ENCODE measurements around the gene LRFN2.

Gene LRFN2

GRCh38 chr6:40499215-40499614 lies 87.9 kb downstream of the LRFN2 start:
- no peak overlapping the region for H3K4me2 ChIP-seq (ENCODE audit: insufficient read depth, low read length, poor library complexity, severe bottlenecking)
- no CpG with 5 or more reads among the region's 8 CpGs for WGBS, 2 donors (ENCODE audit: extremely low coverage in 2 of 2, insufficient read length in 2 of 2, insufficient replicate concordance in 1 of 2)
- H2AFZ ChIP-seq (ENCODE audit: low read length), result no peak overlapping the region
- H2AK5ac ChIP-seq (ENCODE audit: low read depth, low read length), result no peak overlapping the region
- H3K23ac ChIP-seq (ENCODE audit: low read depth, low read length, poor library complexity), result no peak overlapping the region
- no peak overlapping the region for H2BK12ac ChIP-seq (ENCODE audit: low read length)
- H3K4me1 ChIP-seq (ENCODE audit: control insufficient read depth in 2 of 2, insufficient read depth in 1 of 2, low read depth in 1 of 2, low read length in 2 of 2), result no peaks in the 10 kb centered on the region
- H4K91ac ChIP-seq (ENCODE audit: low read depth, low read length, poor library complexity), result no peak overlapping the region
- no peak overlapping the region for H2BK120ac ChIP-seq (ENCODE audit: low read depth, low read length)
- no peak overlapping the region for H3K14ac ChIP-seq (ENCODE audit: low read length)
- H3K36me3 ChIP-seq (replicated peaks in 1 of 2; ENCODE audit: control insufficient read depth in 2 of 2, insufficient read depth in 2 of 2, low read length in 2 of 2), result no peaks in the 10 kb centered on the region
- no peak overlapping the region for H3K27ac ChIP-seq (replicated peaks; ENCODE audit: low read length)
- no peak overlapping the region for H2BK15ac ChIP-seq (ENCODE audit: low read length)
- H4K8ac ChIP-seq (ENCODE audit: low read depth, low read length), result no peak overlapping the region
- no peak for DNase-seq (ENCODE audit: low spot score)
- no peak overlapping the region for H3K9ac ChIP-seq (ENCODE audit: low read depth, low read length, poor library complexity)
- no peaks in the 10 kb centered on the region for H3K9me3 ChIP-seq (replicated peaks in 1 of 2; ENCODE audit: control insufficient read depth in 2 of 2, insufficient read depth in 1 of 2, low read depth in 1 of 2, low read length in 2 of 2)
- no peak overlapping the region for H2BK5ac ChIP-seq (ENCODE audit: low read length)
- H3K27me3 ChIP-seq (ENCODE audit: control insufficient read depth in 3 of 3, insufficient read depth in 3 of 3, low read depth in 1 of 3, low read length in 3 of 3), result no peaks in the 10 kb centered on the region
- H3K18ac ChIP-seq (ENCODE audit: low read length), result no peak overlapping the region
- no peak overlapping the region for H3K4me3 ChIP-seq (ENCODE audit: low read length in 2 of 2)
- H3K4ac ChIP-seq (ENCODE audit: low read length), result no peak overlapping the region
- no peaks in the 10 kb centered on the region for H3K79me1 ChIP-seq (ENCODE audit: low read depth, low read length)

DNA sequence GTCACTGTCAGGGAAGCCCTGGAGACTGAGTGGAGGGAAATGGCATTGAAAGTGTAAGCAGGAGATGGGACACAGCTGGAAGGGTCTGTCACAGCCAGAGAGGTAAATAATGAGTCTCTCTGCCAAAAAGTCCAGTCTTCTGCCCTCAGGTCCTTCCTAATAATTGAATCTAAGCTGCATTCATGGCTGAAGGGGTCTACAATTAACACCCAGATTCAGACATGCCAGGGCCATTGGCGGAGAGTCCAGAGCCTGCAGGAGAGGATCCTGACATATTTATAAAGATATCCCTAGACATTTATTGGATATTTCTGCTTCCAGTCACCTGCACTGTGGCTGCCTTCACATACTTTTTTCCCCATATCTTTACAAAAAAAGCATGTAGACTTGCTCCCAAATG lies 89.0 kb downstream of the LRFN2 start:
- Histone ChIP-seq H3K9ac (ENCODE audit: low read depth, low read length, poor library complexity) (no peak overlapping the region), H2BK15ac (ENCODE audit: low read length) (no peak overlapping the region), H2BK120ac (ENCODE audit: low read depth, low read length) (no peak overlapping the region), H2AFZ (ENCODE audit: low read length) (no peak overlapping the region), H3K4me3 (ENCODE audit: low read length in 2 of 2) (no peak overlapping the region), H3K36me3 (replicated peaks in 1 of 2; ENCODE audit: control insufficient read depth in 2 of 2, insufficient read depth in 2 of 2, low read length in 2 of 2) (no peaks in the 10 kb centered on the region), H4K91ac (ENCODE audit: low read depth, low read length, poor library complexity) (no peak overlapping the region), H3K9me3 (replicated peaks in 1 of 2; ENCODE audit: control insufficient read depth in 2 of 2, insufficient read depth in 1 of 2, low read depth in 1 of 2, low read length in 2 of 2) (no peaks in the 10 kb centered on the region), H3K4ac (ENCODE audit: low read length) (no peak overlapping the region), H3K14ac (ENCODE audit: low read length) (no peak overlapping the region), H3K4me1 (ENCODE audit: control insufficient read depth in 2 of 2, insufficient read depth in 1 of 2, low read depth in 1 of 2, low read length in 2 of 2) (no peaks in the 10 kb centered on the region), H3K79me1 (ENCODE audit: low read depth, low read length) (no peaks in the 10 kb centered on the region), H3K27ac (replicated peaks; ENCODE audit: low read length) (no peak overlapping the region), H3K23ac (ENCODE audit: low read depth, low read length, poor library complexity) (no peak overlapping the region), H2AK5ac (ENCODE audit: low read depth, low read length) (no peak overlapping the region), H3K27me3 (ENCODE audit: control insufficient read depth in 3 of 3, insufficient read depth in 3 of 3, low read depth in 1 of 3, low read length in 3 of 3) (no peaks in the 10 kb centered on the region), H3K4me2 (ENCODE audit: insufficient read depth, low read length, poor library complexity, severe bottlenecking) (no peak overlapping the region), H3K18ac (ENCODE audit: low read length) (no peak overlapping the region), H2BK5ac (ENCODE audit: low read length) (no peak overlapping the region), H4K8ac (ENCODE audit: low read depth, low read length) (no peak overlapping the region), H2BK12ac (ENCODE audit: low read length) (no peak overlapping the region)
- WGBS, 2 donors (ENCODE audit: extremely low coverage in 2 of 2, insufficient read length in 2 of 2, insufficient replicate concordance in 1 of 2), result no CpG with 5 or more reads among the region's 1 CpG
- no peak for DNase-seq (ENCODE audit: low spot score)

GRCh38 chr6:40492187-40492586 lies 95.0 kb downstream of the LRFN2 start:
- Histone ChIP-seq H2BK12ac (ENCODE audit: low read length) (no peak overlapping the region), H3K9me3 (replicated peaks in 1 of 2; ENCODE audit: control insufficient read depth in 2 of 2, insufficient read depth in 1 of 2, low read depth in 1 of 2, low read length in 2 of 2) (no peaks in the 10 kb centered on the region), H3K4ac (ENCODE audit: low read length) (no peak overlapping the region), H3K79me1 (ENCODE audit: low read depth, low read length) (no peaks in the 10 kb centered on the region), H2BK120ac (ENCODE audit: low read depth, low read length) (no peak overlapping the region), H3K27me3 (ENCODE audit: control insufficient read depth in 3 of 3, insufficient read depth in 3 of 3, low read depth in 1 of 3, low read length in 3 of 3) (no peaks in the 10 kb centered on the region), H3K14ac (ENCODE audit: low read length) (no peak overlapping the region), H4K8ac (ENCODE audit: low read depth, low read length) (no peak overlapping the region), H3K9ac (ENCODE audit: low read depth, low read length, poor library complexity) (no peak overlapping the region), H2BK5ac (ENCODE audit: low read length) (no peak overlapping the region), H3K23ac (ENCODE audit: low read depth, low read length, poor library complexity) (no peak overlapping the region), H2AK5ac (ENCODE audit: low read depth, low read length) (no peak overlapping the region), H3K27ac (replicated peaks; ENCODE audit: low read length) (no peak overlapping the region), H3K18ac (ENCODE audit: low read length) (no peak overlapping the region), H3K4me2 (ENCODE audit: insufficient read depth, low read length, poor library complexity, severe bottlenecking) (no peak overlapping the region), H3K4me3 (ENCODE audit: low read length in 2 of 2) (no peak overlapping the region), H2AFZ (ENCODE audit: low read length) (no peak overlapping the region), H3K36me3 (replicated peaks in 1 of 2; ENCODE audit: control insufficient read depth in 2 of 2, insufficient read depth in 2 of 2, low read length in 2 of 2) (no peaks in the 10 kb centered on the region), H3K4me1 (ENCODE audit: control insufficient read depth in 2 of 2, insufficient read depth in 1 of 2, low read depth in 1 of 2, low read length in 2 of 2) (no peaks in the 10 kb centered on the region), H4K91ac (ENCODE audit: low read depth, low read length, poor library complexity) (no peak overlapping the region), H2BK15ac (ENCODE audit: low read length) (no peak overlapping the region)
- no peak for DNase-seq (ENCODE audit: low spot score)
- no CpG with 5 or more reads among the region's 7 CpGs for WGBS, 2 donors (ENCODE audit: extremely low coverage in 2 of 2, insufficient read length in 2 of 2, insufficient replicate concordance in 1 of 2)

DNA sequence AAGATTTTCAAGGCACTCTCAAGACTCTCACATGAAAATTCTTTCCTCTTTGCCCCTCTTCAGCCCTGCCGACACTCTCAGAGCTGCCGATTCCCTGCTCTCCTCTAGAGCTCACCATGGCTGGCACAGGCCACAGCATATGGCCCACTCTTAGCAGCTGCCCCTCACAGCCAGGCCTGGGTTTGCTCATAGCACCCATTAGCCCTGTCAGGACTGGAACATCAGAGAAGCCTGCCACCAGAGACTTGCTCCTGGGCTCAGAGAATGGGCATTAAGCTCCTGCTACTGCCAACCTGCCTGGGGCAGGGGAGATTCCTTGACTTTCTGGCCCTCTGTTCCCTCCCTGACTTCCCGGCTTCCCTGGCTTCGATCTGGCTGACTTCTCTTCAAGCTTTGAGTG lies 96.7 kb downstream of the LRFN2 start:
- no CpG with 5 or more reads among the region's 4 CpGs for WGBS, 2 donors (ENCODE audit: extremely low coverage in 2 of 2, insufficient read length in 2 of 2, insufficient replicate concordance in 1 of 2)
- no peak overlapping the region for H2AFZ ChIP-seq (ENCODE audit: low read length)
- no peak overlapping the region for H3K9ac ChIP-seq (ENCODE audit: low read depth, low read length, poor library complexity)
- no peak overlapping the region for H3K4ac ChIP-seq (ENCODE audit: low read length)
- H2AK5ac ChIP-seq (ENCODE audit: low read depth, low read length), result no peak overlapping the region
- H3K4me1 ChIP-seq (ENCODE audit: control insufficient read depth in 2 of 2, insufficient read depth in 1 of 2, low read depth in 1 of 2, low read length in 2 of 2), result no peaks in the 10 kb centered on the region
- no peak overlapping the region for H3K18ac ChIP-seq (ENCODE audit: low read length)
- no peak for DNase-seq (ENCODE audit: low spot score)
- no peaks in the 10 kb centered on the region for H3K9me3 ChIP-seq (replicated peaks in 1 of 2; ENCODE audit: control insufficient read depth in 2 of 2, insufficient read depth in 1 of 2, low read depth in 1 of 2, low read length in 2 of 2)
- no peak overlapping the region for H4K8ac ChIP-seq (ENCODE audit: low read depth, low read length)
- no peak overlapping the region for H3K23ac ChIP-seq (ENCODE audit: low read depth, low read length, poor library complexity)
- no peak overlapping the region for H2BK15ac ChIP-seq (ENCODE audit: low read length)
- no peak overlapping the region for H3K4me3 ChIP-seq (ENCODE audit: low read length in 2 of 2)
- no peak overlapping the region for H3K14ac ChIP-seq (ENCODE audit: low read length)
- no peak overlapping the region for H2BK120ac ChIP-seq (ENCODE audit: low read depth, low read length)
- H3K27me3 ChIP-seq (ENCODE audit: control insufficient read depth in 3 of 3, insufficient read depth in 3 of 3, low read depth in 1 of 3, low read length in 3 of 3), result no peaks in the 10 kb centered on the region
- H3K79me1 ChIP-seq (ENCODE audit: low read depth, low read length), result no peaks in the 10 kb centered on the region
- no peak overlapping the region for H2BK12ac ChIP-seq (ENCODE audit: low read length)
- no peak overlapping the region for H2BK5ac ChIP-seq (ENCODE audit: low read length)
- H3K36me3 ChIP-seq (replicated peaks in 1 of 2; ENCODE audit: control insufficient read depth in 2 of 2, insufficient read depth in 2 of 2, low read length in 2 of 2), result no peaks in the 10 kb centered on the region
- no peak overlapping the region for H3K27ac ChIP-seq (replicated peaks; ENCODE audit: low read length)
- H4K91ac ChIP-seq (ENCODE audit: low read depth, low read length, poor library complexity), result no peak overlapping the region
- H3K4me2 ChIP-seq (ENCODE audit: insufficient read depth, low read length, poor library complexity, severe bottlenecking), result no peak overlapping the region
